Mesenchymal stem cell (in vitro differentiated cells and primary cell): ENCODE data around the gene RAB6A.
A peak's percentile ranks its signal among the peaks of the same experiment; 100 is the strongest.
"Not testable (repeated sequence)": the region's sequence is repeated elsewhere in the genome, so short reads cannot be mapped to it uniquely, and the experiment has no call there.

ENCODE experiments used
- DNase-seq: peaks from one replicate; pipeline ENCODE4 v3.0.0-alpha.2; 2013
- H2AFZ ChIP-seq: one replicate; pipeline ENCODE4 v1.6.1; 2013; ENCODE audit warnings: low read depth, mild to moderate bottlenecking, control low read depth, inconsistent platforms, low read length, moderate library complexity
- H2AK5ac ChIP-seq: 2 replicates; pipeline ENCODE4 v1.6.1; 2013; ENCODE audit warnings: low read length, moderate library complexity, mild to moderate bottlenecking, inconsistent platforms; ENCODE audit not compliant: severe bottlenecking
- H2BK120ac ChIP-seq: one replicate; pipeline ENCODE4 v1.6.1; 2013; ENCODE audit warnings: low read depth, mild to moderate bottlenecking, inconsistent platforms, low read length, moderate library complexity
- H2BK12ac ChIP-seq, 2 experiments: one replicate each; pipeline ENCODE4 v1.6.1; 2013; ENCODE audit warnings: inconsistent platforms in 2 of 2, low read length in 2 of 2, mild to moderate bottlenecking in 2 of 2, moderate library complexity in 2 of 2, control low read depth in 1 of 2
- H2BK15ac ChIP-seq: one replicate; pipeline ENCODE4 v1.6.1; 2013; ENCODE audit warnings: mild to moderate bottlenecking, low read depth, inconsistent platforms; ENCODE audit not compliant: poor library complexity, severe bottlenecking
- H2BK5ac ChIP-seq: 2 replicates; pipeline ENCODE4 v1.6.1; 2013; ENCODE audit warnings: low read depth, mild to moderate bottlenecking, low read length, control low read depth, inconsistent platforms; ENCODE audit not compliant: poor library complexity, severe bottlenecking
- H3K14ac ChIP-seq, 2 experiments: one replicate each; pipeline ENCODE4 v1.6.1; 2013; ENCODE audit warnings: inconsistent platforms in 2 of 2, low read length in 2 of 2, control low read depth in 1 of 2, mild to moderate bottlenecking in 1 of 2, moderate library complexity in 1 of 2
- H3K18ac ChIP-seq, 2 experiments: one replicate each; pipeline ENCODE4 v1.6.1; 2013; ENCODE audit warnings: inconsistent platforms in 2 of 2, low read length in 2 of 2, control low read depth in 1 of 2, low read depth in 1 of 2, mild to moderate bottlenecking in 1 of 2
- H3K23ac ChIP-seq, 2 experiments: one replicate each; pipeline ENCODE4 v1.6.1; 2013; ENCODE audit warnings: inconsistent platforms in 2 of 2, low read length in 2 of 2, mild to moderate bottlenecking in 2 of 2, moderate library complexity in 2 of 2, control low read depth in 1 of 2
- H3K27ac ChIP-seq: 2 replicates; pipeline ENCODE4 v1.5.1; 2013; ENCODE audit warnings: mild to moderate bottlenecking, moderate library complexity, low read length, control low read depth, inconsistent platforms; ENCODE audit not compliant: poor library complexity, severe bottlenecking
- H3K27me3 ChIP-seq, 2 experiments: 2 replicates each; pipeline versions ENCODE4 v1.6.1 to v1.7.0; 2013; ENCODE audit warnings: low read length in 2 of 2, mild to moderate bottlenecking in 2 of 2, moderate library complexity in 2 of 2, control low read depth in 1 of 2, inconsistent platforms in 1 of 2; ENCODE audit not compliant: control insufficient read depth in 1 of 2, insufficient read depth in 1 of 2
- H3K36me3 ChIP-seq, 2 experiments: 2 replicates each; pipeline versions ENCODE4 v1.6.1 to v1.7.0; 2013; ENCODE audit warnings: low read length in 2 of 2, control low read depth in 1 of 2, inconsistent platforms in 1 of 2, low read depth in 1 of 2, mild to moderate bottlenecking in 1 of 2; ENCODE audit not compliant: insufficient read depth in 2 of 2, control insufficient read depth in 1 of 2
- H3K4ac ChIP-seq, 2 experiments: one replicate each; pipeline ENCODE4 v1.6.1; 2013; ENCODE audit warnings: inconsistent platforms in 2 of 2, low read length in 2 of 2, mild to moderate bottlenecking in 2 of 2, moderate library complexity in 2 of 2, control low read depth in 1 of 2, low read depth in 1 of 2
- H3K4me1 ChIP-seq: 2 replicates; pipeline ENCODE4 v1.6.1; 2013; ENCODE audit warnings: low read depth, low read length, control low read depth; ENCODE audit not compliant: control insufficient read depth, insufficient read depth
- H3K4me2 ChIP-seq: 2 replicates; pipeline ENCODE4 v1.6.1; 2013; ENCODE audit warnings: low read length, mild to moderate bottlenecking, inconsistent platforms; ENCODE audit not compliant: poor library complexity, severe bottlenecking
- H3K4me3 ChIP-seq, 2 experiments: 2 replicates each; pipeline versions ENCODE4 v1.5.1 to v1.7.0; 2013; ENCODE audit warnings: low read length in 2 of 2, mild to moderate bottlenecking in 2 of 2, control low read depth in 1 of 2, low read depth in 1 of 2; ENCODE audit not compliant: insufficient read depth in 1 of 2
- H3K79me1 ChIP-seq: replicated peaks from 2 replicates; pipeline ENCODE4 v1.6.1; 2013; ENCODE audit warnings: mild to moderate bottlenecking, control low read depth, low read length, inconsistent platforms; ENCODE audit not compliant: poor library complexity, severe bottlenecking
- H3K9ac ChIP-seq: 2 replicates; pipeline ENCODE4 v1.7.0; 2013; ENCODE audit warnings: mild to moderate bottlenecking, low read length, moderate library complexity
- H3K9me3 ChIP-seq: 2 replicates; pipeline ENCODE4 v1.7.0; 2013; ENCODE audit warnings: mild to moderate bottlenecking, low read length; ENCODE audit not compliant: control insufficient read depth
- H4K8ac ChIP-seq: one replicate; pipeline ENCODE4 v1.6.1; 2013; ENCODE audit warnings: inconsistent platforms, mild to moderate bottlenecking, low read length, moderate library complexity
- H4K91ac ChIP-seq: one replicate; pipeline ENCODE4 v1.6.1; 2013; ENCODE audit warnings: mild to moderate bottlenecking, low read length, inconsistent platforms
- WGBS: methylation state at CpG from one replicate; pipeline ENCODE4 v1.1.7; 2013; ENCODE audit warnings: mixed read lengths; 5-methylcytosine and 5-hydroxymethylcytosine counted together

RAB6A gene

DNA sequence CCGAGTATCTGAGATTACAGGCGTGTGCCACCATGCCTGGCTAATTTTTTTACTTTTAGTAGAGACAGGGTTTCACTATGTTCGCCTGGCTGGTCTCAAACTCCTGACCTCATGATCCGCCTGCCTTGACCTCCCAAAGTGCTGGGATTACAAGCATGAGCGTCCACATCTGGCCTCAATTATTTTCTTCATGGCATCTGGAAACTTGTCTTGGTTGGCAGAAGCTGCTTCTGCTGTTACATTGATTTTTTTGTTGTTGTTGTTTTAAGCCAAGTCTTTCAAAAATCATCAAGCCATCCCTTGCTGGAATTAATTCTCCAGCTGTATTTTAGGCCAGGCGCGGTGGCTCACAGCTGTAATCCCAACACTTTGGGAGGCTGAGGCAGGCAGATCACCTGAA, 27.9 kb downstream of the RAB6A start:
- H4K8ac ChIP-seq, H2AFZ ChIP-seq, H2BK15ac ChIP-seq, H3K4me2 ChIP-seq, H3K27ac ChIP-seq, H3K27me3 ChIP-seq, H3K4me1 ChIP-seq, H2BK5ac ChIP-seq, H2BK120ac ChIP-seq, H3K18ac ChIP-seq, H3K14ac ChIP-seq, H4K91ac ChIP-seq, H2AK5ac ChIP-seq, H3K4ac ChIP-seq, H2BK12ac ChIP-seq, H3K4me3 ChIP-seq, H3K9ac ChIP-seq, DNase-seq, H3K9me3 ChIP-seq, H3K23ac ChIP-seq: not testable (repeated sequence)
- Histone ChIP-seq H3K79me1 (peaks cover 12% of the 10 kb centered on the region), H3K36me3 (peaks cover 24 to 41% of the 10 kb centered on the region in 2 experiments)
- 98% methylated on average over 7 of the region's 7 CpGs for WGBS

- Histone ChIP-seq H3K4me2 (no peak overlapping the region), H3K36me3 (peaks cover 20 to 48% of the 10 kb centered on the region in 2 experiments), H4K91ac (no peak overlapping the region), H3K4me1 (peaks cover 1% of the 10 kb centered on the region), H3K14ac (no peak overlapping the region), H2BK5ac (no peak overlapping the region), H2AFZ (no peak overlapping the region), H3K23ac (no peak overlapping the region), H2BK12ac (no peak overlapping the region), H3K4ac (no peak overlapping the region), H3K18ac (no peak overlapping the region), H4K8ac (no peak overlapping the region), H3K27me3 (no peaks in the 10 kb centered on the region), H3K9me3 (no peaks in the 10 kb centered on the region), H3K79me1 (peaks cover 13% of the 10 kb centered on the region), H2BK120ac (no peak overlapping the region), H3K4me3 (no peak overlapping the region), H2AK5ac (peak overlapping the region; percentile 38), H2BK15ac (no peak overlapping the region), H3K27ac (no peak overlapping the region), H3K9ac (no peak overlapping the region)
- WGBS = 97% methylated on average over 2 of the region's 3 CpGs
- peak; percentile 30 for DNase-seq
These were observed 31.2 kb downstream of the RAB6A start for GRCh38 chr11:73729594-73730206.

DNA sequence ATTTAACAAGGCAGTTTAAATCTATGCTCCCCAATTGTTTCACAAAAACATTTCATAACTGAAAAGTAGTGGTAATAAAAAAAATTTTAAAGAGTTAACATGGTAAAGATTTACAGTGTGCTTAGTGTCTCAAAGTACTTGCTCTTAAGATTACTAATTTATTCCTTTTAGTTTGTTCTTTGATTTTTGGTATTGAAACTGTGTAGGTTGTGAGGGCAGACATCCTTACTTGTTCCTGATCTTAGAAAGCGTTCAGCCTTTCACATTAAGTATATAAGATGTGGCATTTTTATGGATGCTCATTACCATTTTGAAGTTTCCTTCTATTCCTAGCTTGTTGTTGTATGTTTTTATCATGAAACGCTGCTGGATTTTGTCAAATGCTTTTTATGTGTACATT, 32.9 kb downstream of the RAB6A start:
- H2BK120ac ChIP-seq = no peak overlapping the region
- H3K4ac ChIP-seq = no peak overlapping the region
- no peaks in the 10 kb centered on the region for H3K9me3 ChIP-seq
- H2BK5ac ChIP-seq = no peak overlapping the region
- H3K23ac ChIP-seq = no peak overlapping the region
- no peak overlapping the region for H3K14ac ChIP-seq
- H2BK15ac ChIP-seq = no peak overlapping the region
- H3K9ac ChIP-seq = no peak overlapping the region
- H2AK5ac ChIP-seq = no peak overlapping the region
- no peak overlapping the region for H4K91ac ChIP-seq
- peaks cover 19 to 56% of the 10 kb centered on the region in 2 experiments for H3K36me3 ChIP-seq
- no peak for DNase-seq
- H3K27me3 ChIP-seq = no peaks in the 10 kb centered on the region
- peaks cover 12% of the 10 kb centered on the region for H3K79me1 ChIP-seq
- H2BK12ac ChIP-seq = no peak overlapping the region
- no peak overlapping the region for H4K8ac ChIP-seq
- no peak overlapping the region for H3K27ac ChIP-seq
- peaks cover 1% of the 10 kb centered on the region for H3K4me1 ChIP-seq
- H2AFZ ChIP-seq = no peak overlapping the region
- H3K4me3 ChIP-seq = no peak overlapping the region
- H3K4me2 ChIP-seq = no peak overlapping the region
- no peak overlapping the region for H3K18ac ChIP-seq
- WGBS = 100% methylated on average over 1 of the region's 2 CpGs

DNA sequence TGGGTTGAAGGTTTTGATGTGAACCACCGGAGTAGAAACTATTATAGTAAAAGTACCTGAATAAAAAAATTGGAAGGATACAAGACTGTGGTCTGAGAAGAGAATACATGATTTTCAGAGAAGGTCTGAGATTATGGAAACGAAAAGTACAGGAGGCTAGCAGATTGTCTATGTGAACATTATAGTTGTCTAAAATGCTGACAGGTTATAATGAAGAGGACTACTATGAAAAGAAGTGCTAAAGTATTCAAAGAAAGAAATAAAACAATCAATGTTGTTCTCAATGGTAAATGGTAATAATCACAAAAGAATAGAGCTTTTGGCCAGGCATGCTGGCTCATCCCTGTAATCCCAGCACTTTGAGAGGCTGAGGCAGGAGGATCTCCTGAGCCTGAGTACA, 34.0 kb downstream of the RAB6A start:
- H2AK5ac ChIP-seq = no peak overlapping the region
- H3K4me1 ChIP-seq = no peaks in the 10 kb centered on the region
- no peak overlapping the region for H2BK12ac ChIP-seq
- no peaks in the 10 kb centered on the region for H3K9me3 ChIP-seq
- no peak overlapping the region for H2BK5ac ChIP-seq
- no peak overlapping the region for H3K14ac ChIP-seq
- no peak overlapping the region for H2AFZ ChIP-seq
- no peak overlapping the region for H3K4ac ChIP-seq
- no peak overlapping the region for H3K4me3 ChIP-seq
- no peak overlapping the region for H2BK120ac ChIP-seq
- H3K18ac ChIP-seq = no peak overlapping the region
- H2BK15ac ChIP-seq = no peak overlapping the region
- H3K4me2 ChIP-seq = no peak overlapping the region
- H3K36me3 ChIP-seq = peaks cover 10 to 58% of the 10 kb centered on the region in 2 experiments
- no peak for DNase-seq
- 99% methylated on average over 2 of the region's 2 CpGs for WGBS
- H3K27me3 ChIP-seq = no peaks in the 10 kb centered on the region
- H3K27ac ChIP-seq = no peak overlapping the region
- no peak overlapping the region for H4K91ac ChIP-seq
- no peak overlapping the region for H3K23ac ChIP-seq
- H4K8ac ChIP-seq = no peak overlapping the region
- peaks cover 16% of the 10 kb centered on the region for H3K79me1 ChIP-seq
- H3K9ac ChIP-seq = no peak overlapping the region
